Kidney (tissue), 14 donors: ENCODE data around the gene KARS1. TPM values are rescaled to one million over a fixed set of nuclear protein-coding genes. Genes with fewer than 3 reads are reported as not detected.

Source experiments
- DNase-seq, 5 donors: peaks; one replicate each; pipeline ENCODE4 v3.0.0-alpha.2; 2013 to 2020
- FAIRE-seq: peaks from 2 replicates; lab custom pipeline; 2012; peaks lifted over from hg19 to GRCh38; lab: Jason Lieb, UNC
- H3K27ac ChIP-seq, 2 donors: one replicate each; pipeline ENCODE4 v1.7.0; 2013; ENCODE audit warnings: low read depth in 2 of 2, low read length in 2 of 2, inconsistent platforms in 1 of 2
- H3K27me3 ChIP-seq: one replicate; pipeline ENCODE4 v1.7.1; 2013; ENCODE audit warnings: low read length, inconsistent platforms; ENCODE audit not compliant: control insufficient read depth, insufficient read depth
- H3K36me3 ChIP-seq, 3 donors: one replicate each; pipeline versions ENCODE4 v1.7.0 to v1.7.1; 2013; ENCODE audit warnings: low read length in 3 of 3, control low read depth in 1 of 3, inconsistent platforms in 1 of 3; ENCODE audit not compliant: insufficient read depth in 3 of 3, control insufficient read depth in 2 of 3
- H3K4me1 ChIP-seq, 3 donors: one replicate each; pipeline versions ENCODE4 v1.7.0 to v1.7.1; 2013; ENCODE audit warnings: low read length in 3 of 3, inconsistent platforms in 1 of 3, low read depth in 1 of 3; ENCODE audit not compliant: control insufficient read depth in 2 of 3, insufficient read depth in 2 of 3
- H3K4me3 ChIP-seq, 3 donors: one replicate each; pipeline versions ENCODE4 v1.7.0 to v1.8.1; 2013; ENCODE audit warnings: low read length in 3 of 3, control low read depth in 1 of 3, inconsistent platforms in 1 of 3
- H3K9ac ChIP-seq, 3 donors: one replicate each; pipeline versions ENCODE4 v1.7.0 to v1.7.1; 2013; ENCODE audit warnings: low read length in 3 of 3, control low read depth in 1 of 3, inconsistent platforms in 1 of 3
- H3K9me3 ChIP-seq, 3 donors: one replicate each; pipeline versions ENCODE4 v1.7.0 to v1.7.1; 2013; ENCODE audit warnings: low read length in 3 of 3, control low read depth in 1 of 3, inconsistent platforms in 1 of 3; ENCODE audit not compliant: control insufficient read depth in 2 of 3, insufficient read depth in 1 of 3
- CTCF ChIP-seq: IDR thresholded peaks from 3 replicates; pipeline ENCODE4 v1.5.1; 2012; ENCODE audit warnings: mild to moderate bottlenecking, moderate library complexity, borderline replicate concordance; ENCODE audit not compliant: insufficient read depth; ENCODE audit errors: extremely low read depth
- intact Hi-C: fragments of 100-400 bp; cut with DNase I; formaldehyde crosslinking; loops from one replicate; pipeline ENCODE4 v1.11.1; 2022
- polyA plus RNA-seq: library from polyadenylated mRNA; stranded (reverse); fragments of 350-450 nt; fragmentation: Illumina TruSeq; extraction: RNeasy Lipid Tissue Mini Kit (QIAGEN cat#74804); gene quantifications from one replicate; pipeline ENCODE4 v1.2.3, GENCODE V29; 2014; ENCODE audit warnings: low read depth, low replicate concordance; ENCODE audit not compliant: insufficient read depth
- total RNA-seq: library from RNA; stranded (reverse); fragmentation: NEBNext Ultra II Directional; extraction: Animal tissue kit (Norgen Biotek cat#: 25700); gene quantifications from one replicate; pipeline ENCODE4 v1.2.1, GENCODE V29; 2021
- donor health status: control.
- donor health status: control.
- donor health status: control.
- donor health status: control.
- donor health status: control.
- donor health status: DM: yes; HTN: yes; CAD: no.
- donor health status: Normal renal cell carcinoma (clear cell type).

The KARS1 gene
- total and polyA plus RNA-seq, 2 donors from 2014 or later = 97.4 to 104 TPM

DNA sequence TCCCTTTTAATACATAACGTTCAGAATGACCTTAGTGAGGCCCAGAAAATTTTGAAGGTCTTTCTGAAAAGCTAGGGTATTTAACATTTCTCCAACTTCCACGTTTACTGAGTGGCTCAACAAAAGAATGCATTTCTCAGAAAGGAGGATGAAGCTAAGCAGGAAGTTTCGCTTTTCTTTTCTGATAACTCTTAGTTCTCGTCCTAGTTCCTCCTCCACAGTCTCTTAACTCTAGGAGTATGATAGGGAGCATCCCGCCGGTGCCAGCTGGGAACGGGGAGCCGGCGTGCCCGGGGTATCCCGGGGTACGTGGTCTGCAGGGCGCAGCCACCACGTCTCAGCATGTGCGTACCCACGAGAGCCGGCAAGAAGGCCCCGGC lies 363 bp downstream of the KARS1 start:
- Histone ChIP-seq H3K36me3 (peaks cover 5 to 7% (median 5%) of the 10 kb centered on the region in 3 donors), H3K4me1 (peaks cover 3 to 19% (median 8%) of the 10 kb centered on the region in 3 donors), H3K27me3 (no peaks in the 10 kb centered on the region), H3K9me3 (no peaks in the 10 kb centered on the region), H3K9ac (peak overlapping the region; percentile 42 to 93 (median 81)), H3K27ac (peak overlapping the region; percentile 95 to 98), H3K4me3 (peak overlapping the region; percentile 77 to 97 (median 96))
- no peak for FAIRE-seq
- intact Hi-C loops = no loop called here
- TF ChIP-seq CTCF = no peak
- DNase-seq = no peak

GRCh38 chr16:75644240-75645012 lies 3.0 kb downstream of the KARS1 start:
- Histone ChIP-seq H3K9ac (no peak overlapping the region), H3K27me3 (no peaks in the 10 kb centered on the region), H3K9me3 (no peaks in the 10 kb centered on the region), H3K4me1 (peaks cover 3 to 14% (median 5%) of the 10 kb centered on the region in 3 donors), H3K4me3 (no peak overlapping the region), H3K36me3 (peaks cover 5 to 26% (median 17%) of the 10 kb centered on the region in 3 donors), H3K27ac (no peak overlapping the region)
- DNase-seq (no peak), FAIRE-seq (no peak)
- TF ChIP-seq CTCF = no peak
- intact Hi-C loops = no loop called here

DNA sequence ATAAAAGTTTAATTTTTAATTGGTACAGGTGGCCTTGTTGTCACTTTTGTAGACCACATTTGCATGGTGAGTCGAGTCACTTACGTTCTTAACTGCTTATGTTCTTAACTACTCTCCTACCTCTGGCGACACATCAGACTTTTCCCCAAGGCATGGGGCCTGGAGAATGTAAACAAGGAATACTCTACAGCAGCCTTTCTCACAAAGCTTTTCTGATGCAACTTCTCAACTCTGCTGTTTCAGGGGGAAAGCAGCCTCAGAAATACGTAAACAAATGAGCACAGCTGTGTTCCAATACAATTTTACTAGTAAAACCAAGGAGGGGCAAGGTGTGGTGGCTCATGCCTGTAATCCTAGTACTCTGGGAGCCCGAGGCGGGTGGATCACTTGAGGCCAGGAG lies 6.9 kb downstream of the KARS1 start:
- H3K9ac ChIP-seq = no peak overlapping the region

More for the DNA sequence above, 6.9 kb downstream of the KARS1 start:
- H3K27ac ChIP-seq = no peak overlapping the region
- peaks cover 0 to 6% (median 5%) of the 10 kb centered on the region in 3 donors for H3K4me1 ChIP-seq
- DNase-seq (no peak), FAIRE-seq (no peak)
- no peaks in the 10 kb centered on the region for H3K27me3 ChIP-seq
- H3K36me3 ChIP-seq = peaks cover 13 to 36% (median 26%) of the 10 kb centered on the region in 3 donors
- no peak overlapping the region for H3K4me3 ChIP-seq
- TF ChIP-seq CTCF = no peak
- intact Hi-C loops = no loop called here
- H3K9me3 ChIP-seq = no peaks in the 10 kb centered on the region
